ENCODE results near the gene PRDM11. TPM values are rescaled to one million over a fixed set of nuclear protein-coding genes. Genes with fewer than 3 reads are reported as not detected.

Gene PRDM11
- total RNA-seq, 4 donors from 2014 or later: 4.4 to 10.7 (median 7.0) TPM

- peak in 1 of 3 donors; percentile 9 for DNase-seq
Measured at GRCh38 chr11:45170484-45170883, 24.0 kb downstream of the PRDM11 start.

GRCh38 chr11:45171550-45171949 lies 25.1 kb downstream of the PRDM11 start:
- Histone ChIP-seq H3K27ac (no peak overlapping the region), H3K9me3 (no peaks in the 10 kb centered on the region), H3K27me3 (no peaks in the 10 kb centered on the region), H3K4me3 (no peak overlapping the region), H3K4me1 (peaks cover 0 to 4% (median 0%) of the 10 kb centered on the region in 4 donors), H3K36me3 (no peaks in the 10 kb centered on the region)
- peak in 1 of 3 donors; percentile 22 for DNase-seq
- TF ChIP-seq CTCF (IDR thresholded peaks at IDR 0.05): no peak
- TF ChIP-seq POLR2A (IDR thresholded peaks at IDR 0.05): no peak

More at GRCh38 chr11:45170484-45170883, 24.0 kb downstream of the PRDM11 start:
- Histone ChIP-seq H3K27me3 (no peaks in the 10 kb centered on the region), H3K4me1 (peaks cover 0 to 4% (median 0%) of the 10 kb centered on the region in 4 donors), H3K9me3 (no peaks in the 10 kb centered on the region), H3K4me3 (no peak overlapping the region), H3K36me3 (no peaks in the 10 kb centered on the region), H3K27ac (no peak overlapping the region)
- TF ChIP-seq POLR2A (IDR thresholded peaks at IDR 0.05) (no peak), CTCF (IDR thresholded peaks at IDR 0.05) (no peak)

GRCh38 chr11:45173064-45173463 lies 26.6 kb downstream of the PRDM11 start:
- TF ChIP-seq CTCF (IDR thresholded peaks at IDR 0.05) (no peak), POLR2A (IDR thresholded peaks at IDR 0.05) (no peak)
- Histone ChIP-seq H3K27ac (peak overlapping the region in 1 of 4 donors; percentile 49), H3K4me1 (peaks cover 0 to 4% (median 0%) of the 10 kb centered on the region in 4 donors), H3K27me3 (no peaks in the 10 kb centered on the region), H3K4me3 (no peak overlapping the region), H3K36me3 (no peaks in the 10 kb centered on the region), H3K9me3 (no peaks in the 10 kb centered on the region)
- peak in 2 of 3 donors; percentile 57 to 83 for DNase-seq

- H3K27me3 ChIP-seq: no peaks in the 10 kb centered on the region
- no peak overlapping the region for H3K27ac ChIP-seq
- no peaks in the 10 kb centered on the region for H3K36me3 ChIP-seq
- H3K4me1 ChIP-seq: peaks cover 0 to 4% (median 0%) of the 10 kb centered on the region in 4 donors
- H3K4me3 ChIP-seq: no peak overlapping the region
- no peaks in the 10 kb centered on the region for H3K9me3 ChIP-seq
- DNase-seq: no peak
- no peak for TF ChIP-seq CTCF (IDR thresholded peaks at IDR 0.05)
- no peak for TF ChIP-seq POLR2A (IDR thresholded peaks at IDR 0.05)
Measured at GRCh38 chr11:45174168-45174835, 27.9 kb downstream of the PRDM11 start.

- no peaks in the 10 kb centered on the region for H3K27me3 ChIP-seq
- no peak for TF ChIP-seq POLR2A (IDR thresholded peaks at IDR 0.05)
- TF ChIP-seq CTCF (IDR thresholded peaks at IDR 0.05): no peak
- peaks cover 4 to 6% (median 5%) of the 10 kb centered on the region in 4 donors for H3K4me1 ChIP-seq
- no peak for DNase-seq
- H3K9me3 ChIP-seq: no peaks in the 10 kb centered on the region
- H3K36me3 ChIP-seq: no peaks in the 10 kb centered on the region
- no peak overlapping the region for H3K4me3 ChIP-seq
- H3K27ac ChIP-seq: no peak overlapping the region
Measured at GRCh38 chr11:45174963-45175362, 28.5 kb downstream of the PRDM11 start.
